Measurements from ENCODE around the gene MAB21L3. TPM values are rescaled to one million over a fixed set of nuclear protein-coding genes. Genes with fewer than 3 reads are reported as not detected.
"Not testable (repeated sequence)": the region's sequence is repeated elsewhere in the genome, so short reads cannot be mapped to it uniquely, and the experiment has no call there.

Gene MAB21L3
- total and polyA plus RNA-seq, 2 experiments from 2014 or later, result not detected

DNA sequence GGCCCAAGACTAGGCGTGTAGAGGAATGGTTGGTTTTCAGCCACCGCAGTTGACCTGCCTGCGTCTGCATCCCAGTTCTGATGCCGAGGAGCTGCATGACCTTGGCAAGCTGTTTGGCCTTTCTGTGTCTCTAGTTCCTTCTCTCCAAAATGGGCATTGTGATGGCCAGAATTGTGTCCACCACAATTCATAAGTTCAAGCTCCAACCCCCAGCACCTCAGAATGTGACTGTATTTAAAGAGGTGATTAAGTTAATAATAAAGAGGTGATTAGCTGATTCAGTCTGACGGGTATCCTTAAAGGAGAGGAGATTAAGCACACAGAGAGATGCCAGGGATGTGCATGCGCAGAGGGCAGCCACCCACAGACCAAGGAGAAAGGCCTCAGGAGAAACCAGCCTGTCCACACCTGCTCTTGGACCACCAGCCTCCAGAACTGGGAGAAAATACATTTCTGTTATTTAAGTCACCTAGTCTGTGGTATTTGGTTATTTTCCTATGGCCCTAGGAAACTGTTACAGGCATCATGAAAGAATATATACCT is 28.5 kb downstream of the MAB21L3 start:
- Mint-ChIP-seq H3K36me3 (ENCODE audit: low read depth) (peaks cover 4% of the 10 kb centered on the region; the same call in 2 of the 3 replicates), H3K4me1 (peaks cover 3% of the 10 kb centered on the region; the same call in 1 of the 3 replicates), H3K9me3 (peaks cover 10% of the 10 kb centered on the region), H3K27ac (no peak overlapping the region), H3K4me3 (no peak overlapping the region), H3K27me3 (ENCODE audit: insufficient read depth, low read depth, poor library complexity) (peaks cover 6% of the 10 kb centered on the region)
- DNase-seq (ENCODE audit: low spot score) (no peak), ATAC-seq (no peak)
- Histone ChIP-seq H3K9me2 (ENCODE audit: insufficient read depth) (no peaks in the 10 kb centered on the region), H2AFZ (no peak overlapping the region), H3K4me2 (no peak overlapping the region), H3F3A (replicated peaks; ENCODE audit: low read depth) (no peaks in the 10 kb centered on the region), H3K27me3 (ENCODE audit: insufficient read depth) (no peaks in the 10 kb centered on the region), H3K36me3 (ENCODE audit: insufficient read depth) (no peaks in the 10 kb centered on the region), H3K27ac (ENCODE audit: low read depth) (no peak overlapping the region), H3K4me3 (no peak overlapping the region), H4K20me1 (replicated peaks; ENCODE audit: insufficient read depth) (no peaks in the 10 kb centered on the region), H3K79me2 (replicated peaks; ENCODE audit: insufficient read depth) (no peaks in the 10 kb centered on the region), H3K4me1 (ENCODE audit: insufficient read depth) (no peaks in the 10 kb centered on the region)
- TF ChIP-seq ZNF114 (CRISPR knock-in tag; IDR thresholded peaks at IDR 0.05), result no peak

DNA sequence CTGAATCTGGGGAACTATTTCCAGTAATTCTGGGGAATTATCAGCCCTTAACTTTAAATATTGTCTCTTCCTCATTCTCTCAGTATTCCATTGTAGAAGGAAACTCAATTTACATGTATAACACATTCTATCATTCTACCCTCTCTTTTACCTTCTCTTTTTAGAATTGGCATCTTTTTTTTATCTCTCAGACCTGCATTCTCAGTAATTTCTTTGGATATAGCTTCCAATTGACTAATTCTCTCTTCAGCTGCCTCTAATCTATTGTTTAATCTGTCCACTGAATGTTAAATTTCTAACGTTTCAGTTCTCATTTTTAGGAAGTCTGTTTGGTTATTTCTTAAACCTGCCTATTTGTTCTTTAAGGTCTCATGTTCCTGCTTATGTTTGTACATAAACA is 33.0 kb downstream of the MAB21L3 start:
- Histone ChIP-seq H3F3A (replicated peaks; ENCODE audit: low read depth) (no peaks in the 10 kb centered on the region), H4K20me1 (replicated peaks; ENCODE audit: insufficient read depth) (no peaks in the 10 kb centered on the region), H3K27ac (ENCODE audit: low read depth) (no peak overlapping the region), H3K4me1 (ENCODE audit: insufficient read depth) (no peaks in the 10 kb centered on the region), H3K36me3 (ENCODE audit: insufficient read depth) (no peaks in the 10 kb centered on the region), H3K9me2 (ENCODE audit: insufficient read depth) (no peaks in the 10 kb centered on the region; the same call in 1 of the 2 replicates), H3K79me2 (replicated peaks; ENCODE audit: insufficient read depth) (no peaks in the 10 kb centered on the region), H3K27me3 (ENCODE audit: insufficient read depth) (no peaks in the 10 kb centered on the region), H2AFZ (no peak overlapping the region), H3K4me3 (no peak overlapping the region), H3K4me2 (no peak overlapping the region)
- TF ChIP-seq, protein P1, sequence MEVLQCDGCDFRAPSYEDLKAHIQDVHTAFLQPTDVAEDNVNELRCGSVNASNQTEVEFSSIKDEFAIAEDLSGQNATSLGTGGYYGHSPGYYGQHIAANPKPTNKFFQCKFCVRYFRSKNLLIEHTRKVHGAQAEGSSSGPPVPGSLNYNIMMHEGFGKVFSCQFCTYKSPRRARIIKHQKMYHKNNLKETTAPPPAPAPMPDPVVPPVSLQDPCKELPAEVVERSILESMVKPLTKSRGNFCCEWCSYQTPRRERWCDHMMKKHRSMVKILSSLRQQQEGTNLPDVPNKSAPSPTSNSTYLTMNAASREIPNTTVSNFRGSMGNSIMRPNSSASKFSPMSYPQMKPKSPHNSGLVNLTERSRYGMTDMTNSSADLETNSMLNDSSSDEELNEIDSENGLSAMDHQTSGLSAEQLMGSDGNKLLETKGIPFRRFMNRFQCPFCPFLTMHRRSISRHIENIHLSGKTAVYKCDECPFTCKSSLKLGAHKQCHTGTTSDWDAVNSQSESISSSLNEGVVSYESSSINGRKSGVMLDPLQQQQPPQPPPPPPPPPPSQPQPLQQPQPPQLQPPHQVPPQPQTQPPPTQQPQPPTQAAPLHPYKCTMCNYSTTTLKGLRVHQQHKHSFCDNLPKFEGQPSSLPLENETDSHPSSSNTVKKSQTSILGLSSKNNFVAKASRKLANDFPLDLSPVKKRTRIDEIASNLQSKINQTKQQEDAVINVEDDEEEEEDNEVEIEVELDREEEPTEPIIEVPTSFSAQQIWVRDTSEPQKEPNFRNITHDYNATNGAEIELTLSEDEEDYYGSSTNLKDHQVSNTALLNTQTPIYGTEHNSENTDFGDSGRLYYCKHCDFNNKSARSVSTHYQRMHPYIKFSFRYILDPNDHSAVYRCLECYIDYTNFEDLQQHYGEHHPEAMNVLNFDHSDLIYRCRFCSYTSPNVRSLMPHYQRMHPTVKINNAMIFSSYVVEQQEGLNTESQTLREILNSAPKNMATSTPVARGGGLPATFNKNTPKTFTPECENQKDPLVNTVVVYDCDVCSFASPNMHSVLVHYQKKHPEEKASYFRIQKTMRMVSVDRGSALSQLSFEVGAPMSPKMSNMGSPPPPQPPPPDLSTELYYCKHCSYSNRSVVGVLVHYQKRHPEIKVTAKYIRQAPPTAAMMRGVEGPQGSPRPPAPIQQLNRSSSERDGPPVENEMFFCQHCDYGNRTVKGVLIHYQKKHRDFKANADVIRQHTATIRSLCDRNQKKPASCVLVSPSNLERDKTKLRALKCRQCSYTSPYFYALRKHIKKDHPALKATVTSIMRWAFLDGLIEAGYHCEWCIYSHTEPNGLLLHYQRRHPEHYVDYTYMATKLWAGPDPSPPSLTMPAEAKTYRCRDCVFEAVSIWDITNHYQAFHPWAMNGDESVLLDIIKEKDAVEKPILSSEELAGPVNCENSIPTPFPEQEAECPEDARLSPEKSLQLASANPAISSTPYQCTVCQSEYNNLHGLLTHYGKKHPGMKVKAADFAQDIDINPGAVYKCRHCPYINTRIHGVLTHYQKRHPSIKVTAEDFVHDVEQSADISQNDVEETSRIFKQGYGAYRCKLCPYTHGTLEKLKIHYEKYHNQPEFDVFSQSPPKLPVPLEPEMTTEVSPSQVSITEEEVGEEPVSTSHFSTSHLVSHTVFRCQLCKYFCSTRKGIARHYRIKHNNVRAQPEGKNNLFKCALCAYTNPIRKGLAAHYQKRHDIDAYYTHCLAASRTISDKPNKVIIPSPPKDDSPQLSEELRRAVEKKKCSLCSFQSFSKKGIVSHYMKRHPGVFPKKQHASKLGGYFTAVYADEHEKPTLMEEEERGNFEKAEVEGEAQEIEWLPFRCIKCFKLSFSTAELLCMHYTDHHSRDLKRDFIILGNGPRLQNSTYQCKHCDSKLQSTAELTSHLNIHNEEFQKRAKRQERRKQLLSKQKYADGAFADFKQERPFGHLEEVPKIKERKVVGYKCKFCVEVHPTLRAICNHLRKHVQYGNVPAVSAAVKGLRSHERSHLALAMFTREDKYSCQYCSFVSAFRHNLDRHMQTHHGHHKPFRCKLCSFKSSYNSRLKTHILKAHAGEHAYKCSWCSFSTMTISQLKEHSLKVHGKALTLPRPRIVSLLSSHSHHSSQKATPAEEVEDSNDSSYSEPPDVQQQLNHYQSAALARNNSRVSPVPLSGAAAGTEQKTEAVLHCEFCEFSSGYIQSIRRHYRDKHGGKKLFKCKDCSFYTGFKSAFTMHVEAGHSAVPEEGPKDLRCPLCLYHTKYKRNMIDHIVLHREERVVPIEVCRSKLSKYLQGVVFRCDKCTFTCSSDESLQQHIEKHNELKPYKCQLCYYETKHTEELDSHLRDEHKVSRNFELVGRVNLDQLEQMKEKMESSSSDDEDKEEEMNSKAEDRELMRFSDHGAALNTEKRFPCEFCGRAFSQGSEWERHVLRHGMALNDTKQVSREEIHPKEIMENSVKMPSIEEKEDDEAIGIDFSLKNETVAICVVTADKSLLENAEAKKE (CRISPR knock-in tag; IDR thresholded peaks at IDR 0.05), result no peak
- no peak for TF ChIP-seq NANOG (IDR thresholded peaks at IDR 0.05; ENCODE audit: borderline replicate concordance)
- no peak for TF ChIP-seq STAT1 (IDR thresholded peaks at IDR 0.05; ENCODE audit: unreplicated experiment)
- TF ChIP-seq EZH2 (IDR thresholded peaks at IDR 0.05; ENCODE audit: low read depth, unreplicated experiment), result no peak
- no peak for TF ChIP-seq JUNB (IDR thresholded peaks at IDR 0.05; ENCODE audit: unreplicated experiment)
- TF ChIP-seq POLR2AphosphoS5 (IDR thresholded peaks at IDR 0.05; ENCODE audit: low read depth), result no peak
- TF ChIP-seq, protein P2, sequence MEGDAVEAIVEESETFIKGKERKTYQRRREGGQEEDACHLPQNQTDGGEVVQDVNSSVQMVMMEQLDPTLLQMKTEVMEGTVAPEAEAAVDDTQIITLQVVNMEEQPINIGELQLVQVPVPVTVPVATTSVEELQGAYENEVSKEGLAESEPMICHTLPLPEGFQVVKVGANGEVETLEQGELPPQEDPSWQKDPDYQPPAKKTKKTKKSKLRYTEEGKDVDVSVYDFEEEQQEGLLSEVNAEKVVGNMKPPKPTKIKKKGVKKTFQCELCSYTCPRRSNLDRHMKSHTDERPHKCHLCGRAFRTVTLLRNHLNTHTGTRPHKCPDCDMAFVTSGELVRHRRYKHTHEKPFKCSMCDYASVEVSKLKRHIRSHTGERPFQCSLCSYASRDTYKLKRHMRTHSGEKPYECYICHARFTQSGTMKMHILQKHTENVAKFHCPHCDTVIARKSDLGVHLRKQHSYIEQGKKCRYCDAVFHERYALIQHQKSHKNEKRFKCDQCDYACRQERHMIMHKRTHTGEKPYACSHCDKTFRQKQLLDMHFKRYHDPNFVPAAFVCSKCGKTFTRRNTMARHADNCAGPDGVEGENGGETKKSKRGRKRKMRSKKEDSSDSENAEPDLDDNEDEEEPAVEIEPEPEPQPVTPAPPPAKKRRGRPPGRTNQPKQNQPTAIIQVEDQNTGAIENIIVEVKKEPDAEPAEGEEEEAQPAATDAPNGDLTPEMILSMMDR (conservative IDR thresholded peaks at IDR 0.05; ENCODE audit: low read depth in 2 of 2), result no peak
- Mint-ChIP-seq H3K36me3 (ENCODE audit: low read depth) (peaks cover 11% of the 10 kb centered on the region), H3K27me3 (ENCODE audit: insufficient read depth, low read depth, poor library complexity) (peaks cover 4% of the 10 kb centered on the region), H3K27ac (no peak overlapping the region), H3K4me1 (peaks cover 2% of the 10 kb centered on the region; the same call in 2 of the 3 replicates), H3K4me3 (no peak overlapping the region), H3K9me3 (peaks cover 30% of the 10 kb centered on the region)
- DNase-seq (ENCODE audit: low spot score), result no peak
- ATAC-seq, result no peak

GRCh38 chr1:116146447-116147113 is 35.4 kb downstream of the MAB21L3 start:
- H3K4me3 Mint-ChIP-seq; H2AFZ ChIP-seq; H3K4me3 ChIP-seq; H3K4me1 Mint-ChIP-seq; H3F3A ChIP-seq (replicated peaks; ENCODE audit: low read depth); H3K79me2 ChIP-seq (replicated peaks; ENCODE audit: insufficient read depth); H3K9me2 ChIP-seq (ENCODE audit: insufficient read depth); ATAC-seq; H3K4me1 ChIP-seq (ENCODE audit: insufficient read depth); H3K27me3 ChIP-seq (ENCODE audit: insufficient read depth); H3K27me3 Mint-ChIP-seq (ENCODE audit: insufficient read depth, low read depth, poor library complexity); H4K20me1 ChIP-seq (replicated peaks; ENCODE audit: insufficient read depth); DNase-seq (ENCODE audit: low spot score); H3K36me3 ChIP-seq (ENCODE audit: insufficient read depth); H3K27ac ChIP-seq (ENCODE audit: low read depth); H3K4me2 ChIP-seq; H3K27ac Mint-ChIP-seq: not testable (repeated sequence)
- Mint-ChIP-seq H3K36me3 (ENCODE audit: low read depth) (peaks cover 11% of the 10 kb centered on the region), H3K9me3 (peaks cover 30% of the 10 kb centered on the region)

Data from GM23338 (cell line).